GM21576 (cell line): ENCODE measurements around the gene CCND2.
"Not testable (repeated sequence)": the region's sequence is repeated elsewhere in the genome, so short reads cannot be mapped to it uniquely, and the experiment has no call there.

Experiments used
- ATAC-seq: cut with Tn5 transposase; IDR thresholded peaks from one replicate; pipeline ENCODE4 v1.9.1; 2021; ENCODE audit warnings: mild to moderate bottlenecking, moderate library complexity; ENCODE audit not compliant: unreplicated experiment

Gene CCND2

GRCh38 chr12:4273652-4274395 is at the start of gene CCND2:
TSS of gene CCND2 (plus strand) at chr12:4273762. CDS start at chr12:4274041, 279 bp downstream.
- ATAC-seq: no peak

DNA sequence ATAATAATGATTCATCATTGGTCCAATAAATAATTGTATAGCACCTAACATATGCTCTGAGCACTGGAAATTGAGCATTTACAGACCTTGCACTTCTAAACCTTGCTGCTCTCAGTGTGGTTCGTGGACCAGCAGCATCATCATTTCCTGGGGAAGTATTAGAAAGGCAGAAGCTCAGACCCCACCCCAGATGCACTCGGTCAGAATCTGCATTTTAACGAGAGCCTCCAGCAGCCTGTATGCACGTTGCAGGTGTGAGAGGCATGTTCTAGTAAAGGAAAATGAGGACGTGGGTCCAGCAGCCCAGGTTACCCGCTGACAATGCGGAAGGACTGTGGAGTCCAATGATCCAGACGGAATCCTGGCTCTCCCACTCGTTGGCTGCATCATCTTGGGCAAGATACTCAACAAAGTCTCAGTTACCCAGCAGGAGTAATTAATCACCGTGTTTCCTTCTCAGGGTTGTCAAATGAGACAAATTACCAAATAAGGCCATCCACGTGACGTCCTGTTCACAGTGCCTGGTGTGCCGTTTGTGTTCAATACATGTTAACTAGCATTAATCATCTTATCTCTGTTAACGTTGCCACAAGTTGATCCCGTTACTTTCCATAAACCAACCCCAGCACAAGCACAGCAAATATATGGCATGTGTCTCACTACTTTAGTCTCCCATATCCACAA is 49.2 kb upstream of the CCND2 start:
- no peak for ATAC-seq

- ATAC-seq: no peak
Observed at GRCh38 chr12:4225571-4225970, 48.0 kb upstream of the CCND2 start.

GRCh38 chr12:4227046-4227445 is 46.5 kb upstream of the CCND2 start:
- ATAC-seq: no peak

- no peak for ATAC-seq
Observed at GRCh38 chr12:4228122-4228580, 45.4 kb upstream of the CCND2 start.

DNA sequence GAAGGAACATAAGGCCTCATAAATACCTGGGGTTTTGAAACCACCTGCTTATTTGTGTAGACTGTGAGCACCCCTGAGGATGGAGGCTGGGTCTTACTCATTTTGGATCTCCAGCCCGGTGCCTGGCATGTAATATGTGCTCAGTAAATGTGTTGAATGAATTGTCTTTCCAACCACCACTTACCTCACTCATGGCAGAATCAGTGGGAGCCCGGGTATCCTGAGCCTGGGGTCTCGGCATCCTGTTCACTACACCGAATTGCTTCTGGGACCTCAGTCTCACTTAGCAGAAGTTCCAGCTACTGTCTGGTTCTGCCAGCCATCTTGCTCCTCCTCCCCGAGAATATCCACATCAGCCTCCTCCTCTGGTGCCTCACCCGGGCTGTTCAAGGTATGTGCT is 43.0 kb upstream of the CCND2 start:
- no peak for ATAC-seq

GRCh38 chr12:4238577-4238976 is 35.0 kb upstream of the CCND2 start:
- ATAC-seq: no peak

GRCh38 chr12:4239746-4240145 is 33.8 kb upstream of the CCND2 start:
- no peak for ATAC-seq

DNA sequence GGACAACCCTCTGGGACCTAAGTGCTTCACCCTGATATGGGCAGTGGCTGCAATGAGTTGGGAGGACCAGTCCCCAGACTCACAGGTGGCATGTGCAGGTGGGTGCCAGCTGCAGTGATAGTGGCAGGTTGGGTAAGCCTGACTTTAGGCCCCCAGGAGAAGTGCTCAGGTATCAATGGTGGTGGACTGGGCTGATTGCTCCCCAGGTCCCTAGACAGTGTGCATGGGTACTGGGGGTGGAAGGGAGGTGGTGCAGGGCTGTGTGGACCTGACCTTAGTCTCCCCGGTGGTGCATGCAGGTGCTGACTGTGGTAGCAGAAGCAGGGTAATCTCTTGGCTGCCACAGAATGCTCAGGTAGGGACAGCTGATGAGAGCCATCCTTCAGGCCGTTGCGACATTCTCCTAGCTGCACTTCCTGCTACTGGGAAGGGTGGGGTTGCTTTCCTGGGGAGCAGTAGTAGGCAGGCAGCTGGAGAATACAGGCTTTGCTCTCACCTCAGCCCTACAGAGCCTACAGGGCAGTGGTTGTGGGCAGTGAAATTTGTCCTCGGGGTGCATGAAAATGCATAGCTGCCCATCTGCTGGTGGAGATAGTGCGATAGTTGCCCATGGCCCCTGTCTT is 33.3 kb upstream of the CCND2 start:
- ATAC-seq: no peak

- ATAC-seq: no peak
Observed at GRCh38 chr12:4240981-4241380, 32.6 kb upstream of the CCND2 start.

DNA sequence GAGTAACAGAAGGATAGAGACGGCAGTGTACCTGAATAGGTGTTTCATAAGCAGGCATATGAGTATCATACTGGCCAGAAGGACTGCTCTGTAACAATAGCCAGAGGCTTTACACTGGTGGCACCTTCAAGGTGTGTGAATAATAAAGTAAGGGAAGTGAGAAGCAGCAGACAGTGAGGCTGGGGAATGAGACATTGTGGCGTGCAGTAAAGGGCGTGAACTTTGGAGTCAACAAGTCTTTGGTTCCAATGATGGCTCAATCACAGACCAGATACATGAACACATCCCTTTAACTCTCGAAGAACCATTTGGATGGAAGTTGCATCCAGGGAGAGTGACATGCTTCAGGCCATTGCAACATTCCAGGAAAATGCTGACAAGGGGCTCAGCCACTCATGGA is 32.0 kb upstream of the CCND2 start:
- ATAC-seq: no peak

DNA sequence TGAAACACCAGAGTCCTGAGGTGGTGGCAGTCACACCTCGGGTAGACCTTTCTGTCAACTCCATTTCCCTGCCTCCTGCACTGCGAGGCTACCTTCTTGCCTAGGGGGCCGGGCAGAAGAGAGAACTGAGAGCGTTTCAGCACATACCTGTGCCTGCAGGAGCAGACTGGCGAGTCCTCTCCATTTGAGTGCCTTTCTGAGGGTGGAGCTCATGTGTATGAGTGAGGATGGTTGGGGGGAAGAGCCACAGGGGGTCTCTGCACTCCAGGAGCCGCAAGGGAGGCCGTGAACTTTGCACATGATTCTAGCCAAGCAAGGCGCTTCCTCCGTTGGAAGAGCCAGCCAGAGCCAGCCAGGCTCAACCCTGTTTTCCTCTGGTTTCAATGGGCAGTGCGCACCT is 31.0 kb upstream of the CCND2 start:
- ATAC-seq: no peak

DNA sequence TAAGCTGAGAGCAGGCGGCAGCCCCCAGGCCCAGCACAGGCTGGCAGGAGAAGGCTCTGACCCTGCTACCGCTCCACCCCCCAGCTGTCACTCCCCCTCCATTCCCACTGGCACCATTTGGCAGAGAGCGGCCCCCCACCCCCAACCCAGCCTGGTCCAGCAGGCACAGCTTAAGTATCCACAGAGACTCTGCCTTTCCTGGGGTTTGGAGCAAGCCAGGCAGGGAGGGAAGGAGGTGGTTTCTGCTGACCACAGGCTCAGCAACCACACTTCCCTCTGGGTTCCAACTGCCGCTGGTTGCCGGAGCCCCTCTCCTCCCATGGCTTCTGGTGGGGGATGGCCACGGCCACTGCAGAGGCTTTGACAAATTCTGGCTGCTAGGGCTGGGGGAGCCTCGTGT is 30.5 kb upstream of the CCND2 start:
- ATAC-seq: no peak

GRCh38 chr12:4243491-4244100 is 30.0 kb upstream of the CCND2 start:
- ATAC-seq: not testable (repeated sequence)

GRCh38 chr12:4244868-4245267 is 28.7 kb upstream of the CCND2 start:
- no peak for ATAC-seq

DNA sequence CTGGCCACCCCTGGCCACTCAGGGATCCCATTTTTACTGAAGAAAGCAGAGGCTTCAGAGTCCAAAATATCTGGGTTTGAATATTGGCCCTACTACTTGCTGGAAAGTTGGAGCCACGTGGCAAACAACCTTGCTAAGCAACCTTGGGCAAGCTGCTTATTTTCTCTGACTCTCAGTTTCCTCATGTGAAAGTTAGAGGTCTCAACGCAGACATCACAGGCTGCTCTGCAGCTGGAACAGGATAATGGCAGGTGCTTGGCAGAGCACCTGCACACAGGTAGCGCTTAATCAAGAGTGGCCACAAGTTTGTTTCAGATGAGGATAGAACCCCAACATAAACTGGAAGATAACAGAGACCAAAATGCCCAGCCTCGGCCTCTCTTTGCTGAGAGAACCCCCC is 28.1 kb upstream of the CCND2 start:
- ATAC-seq: no peak

DNA sequence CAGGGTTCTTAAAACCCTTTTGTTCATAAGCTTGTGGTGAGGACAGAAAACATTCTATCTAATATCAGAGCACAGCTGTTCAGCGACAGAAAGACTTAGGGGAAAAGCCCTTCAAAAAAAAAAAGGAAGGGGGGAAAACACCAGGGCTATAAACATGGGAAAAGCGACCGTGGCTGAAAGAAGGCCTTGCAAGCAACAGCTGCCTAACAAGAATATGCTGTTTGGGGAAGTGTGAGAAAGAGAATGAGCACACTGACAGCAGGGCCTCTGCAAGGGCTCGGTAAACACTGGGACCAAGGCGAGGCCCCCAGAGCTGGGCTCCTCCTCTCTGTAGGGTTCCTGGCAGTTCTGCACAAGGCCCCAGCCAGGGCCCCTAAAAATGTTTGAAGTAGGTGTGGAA is 27.4 kb upstream of the CCND2 start:
- ATAC-seq: no peak

GRCh38 chr12:4250691-4251090 is 22.9 kb upstream of the CCND2 start:
- no peak for ATAC-seq

DNA sequence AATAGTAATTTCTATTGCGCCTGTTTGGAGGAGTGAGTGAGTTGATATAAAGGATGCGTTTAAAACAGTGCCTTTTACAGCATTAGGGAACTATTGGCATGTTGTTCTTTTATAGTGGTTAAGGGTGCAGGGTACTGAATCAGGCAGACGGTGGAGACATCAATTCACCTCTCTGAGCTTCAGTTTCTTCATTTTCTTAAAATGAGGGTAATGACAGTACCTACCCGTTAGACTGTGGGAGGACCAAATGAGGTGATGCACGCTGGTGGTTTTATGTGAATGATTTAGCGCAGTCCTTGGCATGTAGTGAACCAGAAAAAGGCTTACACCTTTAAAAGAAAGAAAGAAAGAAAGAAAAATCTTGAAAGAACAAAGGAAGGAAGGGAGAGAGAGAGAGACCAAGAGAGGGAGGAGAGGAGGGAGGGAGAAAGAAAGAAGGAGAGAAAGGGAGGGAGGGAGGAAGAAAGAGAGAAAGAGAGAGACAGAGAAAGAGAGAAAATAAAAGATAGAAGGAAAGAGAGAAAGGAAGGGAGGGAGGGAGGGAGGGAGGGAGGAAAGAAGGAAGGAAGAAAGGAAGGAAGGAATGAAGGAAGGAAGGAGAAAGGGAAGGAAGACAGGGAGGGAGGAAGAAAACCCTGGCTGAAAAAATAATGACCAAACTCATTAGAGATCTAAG is 22.2 kb upstream of the CCND2 start:
- ATAC-seq: no peak

- ATAC-seq: no peak
Observed at GRCh38 chr12:4251967-4252366, 21.6 kb upstream of the CCND2 start.

DNA sequence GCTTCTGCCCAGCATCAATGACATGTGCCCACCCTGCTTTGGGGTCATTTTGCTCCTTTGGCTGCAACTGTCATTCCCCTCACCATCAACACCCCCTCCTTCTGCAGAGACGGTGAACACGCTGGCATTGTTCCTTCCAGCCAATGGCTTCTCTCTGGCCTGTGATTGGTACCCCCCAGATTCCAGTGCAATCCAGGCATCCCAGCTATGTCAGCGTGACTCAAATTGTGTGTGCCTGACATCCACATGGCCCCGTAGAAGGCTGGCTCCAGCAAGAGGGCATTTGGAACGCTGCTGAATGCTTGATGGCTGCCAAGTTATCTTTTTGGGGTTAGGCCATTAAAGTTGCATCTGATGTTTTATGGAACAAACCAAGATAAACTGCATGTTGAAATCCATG is 21.0 kb upstream of the CCND2 start:
- no peak for ATAC-seq
